Hypothalamus (tissue), 51 donors: ENCODE measurements around the gene CWC27.
"Not testable (repeated sequence)": the region's sequence is repeated elsewhere in the genome, so short reads cannot be mapped to it uniquely, and the experiment has no call there.

Source experiments
- DNase-seq, 51 donors: peaks; one replicate each; lab custom pipeline; 2025; lab: John Stamatoyannopoulos, UW

The CWC27 gene

DNA sequence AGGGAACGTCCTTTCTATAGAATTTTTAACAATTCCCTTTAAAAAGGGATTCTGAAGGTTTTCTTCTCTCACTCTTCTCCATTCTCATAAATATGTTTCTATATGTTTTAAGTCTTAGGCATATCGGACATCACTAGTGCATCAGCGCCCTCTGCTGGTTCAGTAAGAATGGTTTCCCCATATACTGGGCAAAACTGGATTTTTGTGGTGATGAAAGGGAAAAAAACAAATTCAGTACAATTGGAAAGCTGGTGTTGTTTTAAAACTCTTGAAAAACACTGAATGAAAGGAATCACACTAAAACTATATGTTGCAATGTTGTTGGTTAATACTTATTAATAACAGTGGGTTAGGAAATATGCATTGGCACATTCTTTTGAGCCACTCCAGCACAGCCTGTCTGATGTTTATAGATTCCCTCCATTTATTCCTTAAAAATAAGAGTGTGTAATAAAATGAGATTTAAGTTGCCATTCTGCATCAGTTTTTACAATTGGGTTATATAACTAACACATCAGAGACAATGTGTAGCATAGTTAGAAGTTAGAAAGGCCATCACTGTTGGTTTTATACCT lies 15.8 kb downstream of the CWC27 start:
- peak in 34 of 51 donors; percentile 0 to 76 (median 37) for DNase-seq

DNA sequence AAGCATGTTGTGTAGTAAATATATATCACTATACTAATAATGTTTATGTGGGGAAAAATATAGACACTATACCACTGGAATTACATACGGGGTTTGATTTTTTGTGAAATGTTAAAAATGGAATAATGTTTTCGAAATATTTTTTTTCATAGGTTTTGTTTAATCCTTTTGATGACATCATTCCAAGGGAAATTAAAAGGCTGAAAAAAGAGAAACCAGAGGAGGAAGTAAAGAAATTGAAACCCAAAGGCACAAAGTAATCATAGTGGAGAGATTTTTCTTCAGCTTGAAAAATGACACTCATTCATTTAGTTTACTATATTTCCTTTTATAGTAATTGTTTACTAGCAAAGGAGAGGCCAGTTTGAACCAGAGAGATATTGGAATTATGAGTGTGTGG lies 17.6 kb downstream of the CWC27 start:
- no peak for DNase-seq

DNA sequence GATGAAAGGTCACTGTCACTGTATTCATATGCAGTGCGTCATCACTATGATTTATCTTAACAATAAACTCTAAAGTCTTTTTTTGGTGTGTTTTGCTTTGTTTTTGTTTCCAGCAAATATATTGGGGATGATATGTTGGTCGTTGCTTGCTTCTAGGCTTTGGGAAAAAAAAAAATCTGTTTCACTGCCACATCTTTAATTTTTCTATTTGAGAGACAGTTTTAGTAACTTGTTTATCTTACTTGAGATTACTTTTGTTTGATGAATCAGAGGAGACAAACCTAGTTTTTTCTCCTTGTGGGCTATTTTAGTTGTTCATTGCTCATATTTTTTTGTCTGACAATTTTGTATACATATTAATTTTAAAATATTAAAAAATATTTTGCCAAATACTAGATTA lies 19.4 kb downstream of the CWC27 start:
- DNase-seq: no peak

- no peak for DNase-seq
These were observed 20.7 kb downstream of the CWC27 start for GRCh38 chr5:64789457-64789856.

DNA sequence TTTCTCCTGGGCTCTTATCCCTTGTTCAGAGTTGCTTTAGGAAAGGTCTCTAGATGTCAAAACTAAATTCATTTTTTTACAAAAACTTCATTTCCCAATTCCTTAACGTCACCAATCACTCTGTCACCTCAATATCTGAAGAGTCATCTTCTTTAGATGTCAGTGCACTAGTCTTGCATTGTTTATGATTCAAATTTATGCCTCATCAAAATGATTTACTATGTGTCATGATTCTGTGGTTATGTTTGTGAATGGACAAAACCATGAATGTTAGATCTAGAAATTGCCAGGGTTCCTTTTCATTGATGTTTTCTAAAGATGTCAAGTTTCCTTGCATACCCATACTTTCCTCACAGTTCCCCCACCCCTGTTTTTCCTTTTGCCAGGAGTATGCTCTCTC lies 21.5 kb downstream of the CWC27 start:
- DNase-seq: no peak

- no peak for DNase-seq
These were observed 23.7 kb downstream of the CWC27 start for GRCh38 chr5:64792469-64792868.

- no peak for DNase-seq
These were observed 25.5 kb downstream of the CWC27 start for GRCh38 chr5:64794053-64794770.

DNA sequence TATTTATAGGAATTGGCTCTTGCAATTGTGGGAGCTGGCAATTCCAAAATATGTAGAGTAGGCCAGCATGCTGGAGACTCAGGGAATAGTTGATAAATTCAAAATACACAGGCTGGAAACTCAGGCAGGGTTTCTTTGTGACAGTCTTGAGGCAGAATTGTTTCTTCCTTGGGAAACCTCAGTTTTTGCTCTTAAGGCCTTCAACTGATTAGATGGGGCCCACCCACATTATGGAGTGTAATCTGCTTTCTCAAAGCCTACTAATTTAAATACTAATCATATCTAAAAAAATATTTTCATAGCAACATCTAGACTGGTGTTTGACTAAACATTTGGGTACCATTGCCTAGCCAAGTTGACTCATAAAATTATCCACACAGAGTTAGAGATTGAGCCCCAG lies 27.6 kb downstream of the CWC27 start:
- no peak for DNase-seq

GRCh38 chr5:64800926-64801325 lies 32.2 kb downstream of the CWC27 start:
- DNase-seq: no peak

DNA sequence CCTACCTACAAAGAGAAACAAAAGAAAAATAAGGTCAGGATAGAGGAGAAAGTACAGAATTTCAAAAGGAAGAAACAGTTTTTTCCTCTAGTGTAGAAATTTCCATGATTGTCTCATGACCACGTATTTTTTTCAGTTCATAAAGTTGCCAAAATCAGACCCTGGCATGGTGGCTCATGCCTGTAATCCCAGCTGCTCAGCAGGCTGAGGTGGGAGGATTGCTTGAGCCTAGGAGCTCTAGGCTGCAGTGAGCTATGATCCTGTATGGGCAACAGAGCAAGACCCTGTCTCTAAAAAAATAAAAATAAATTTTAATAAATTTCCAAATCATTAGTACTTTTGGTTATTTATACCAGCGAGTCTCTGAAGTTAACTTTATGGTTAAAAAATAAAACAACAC lies 37.8 kb downstream of the CWC27 start:
- DNase-seq: no peak

GRCh38 chr5:64807520-64807919 lies 38.8 kb downstream of the CWC27 start:
- DNase-seq: no peak

- DNase-seq: peak in 3 of 51 donors; percentile 4 to 18 (median 5)
These were observed 42.4 kb downstream of the CWC27 start for GRCh38 chr5:64811050-64811640.

DNA sequence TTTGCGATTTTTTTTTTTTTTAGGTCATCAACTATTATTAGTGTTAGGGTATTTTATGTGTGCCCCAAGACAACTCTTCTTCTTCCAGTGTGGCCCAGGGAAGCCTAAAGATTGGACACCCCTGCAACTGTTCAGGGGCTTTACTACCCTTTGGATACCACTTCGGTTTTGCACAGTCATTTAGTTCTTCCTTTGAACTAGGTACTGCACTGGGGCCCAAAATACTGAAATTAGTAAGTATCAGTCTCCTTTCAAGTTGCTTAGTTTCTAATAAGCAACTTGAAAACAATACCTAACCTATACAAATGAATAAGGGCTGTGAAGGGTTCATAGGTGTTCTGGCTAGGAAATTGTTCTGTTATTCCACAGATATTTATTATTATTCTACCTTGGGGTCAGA lies 45.3 kb downstream of the CWC27 start:
- no peak for DNase-seq

DNA sequence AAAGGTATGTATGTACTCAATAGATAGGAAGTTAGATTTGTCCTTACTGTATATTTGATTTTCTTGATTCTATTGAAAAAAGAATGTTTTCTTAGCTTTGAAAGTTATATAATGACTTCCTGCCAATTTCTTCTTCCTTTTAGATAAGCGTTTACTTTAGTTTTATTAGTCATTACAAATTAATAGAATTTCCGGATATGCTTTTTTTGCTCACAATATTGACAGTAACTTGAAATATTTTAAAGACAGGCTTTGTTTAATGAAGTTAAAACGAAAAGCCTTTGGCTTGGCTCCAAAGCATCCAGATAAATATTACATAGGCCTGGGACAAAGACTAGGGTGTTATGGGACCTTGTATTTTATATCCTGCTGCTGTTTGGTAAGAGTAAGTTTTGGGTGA lies 49.5 kb downstream of the CWC27 start:
- DNase-seq: no peak

GRCh38 chr5:64819345-64819744 lies 50.6 kb downstream of the CWC27 start:
- DNase-seq: not testable (repeated sequence)

GRCh38 chr5:64822320-64822719 lies 53.6 kb downstream of the CWC27 start:
- no peak for DNase-seq

DNA sequence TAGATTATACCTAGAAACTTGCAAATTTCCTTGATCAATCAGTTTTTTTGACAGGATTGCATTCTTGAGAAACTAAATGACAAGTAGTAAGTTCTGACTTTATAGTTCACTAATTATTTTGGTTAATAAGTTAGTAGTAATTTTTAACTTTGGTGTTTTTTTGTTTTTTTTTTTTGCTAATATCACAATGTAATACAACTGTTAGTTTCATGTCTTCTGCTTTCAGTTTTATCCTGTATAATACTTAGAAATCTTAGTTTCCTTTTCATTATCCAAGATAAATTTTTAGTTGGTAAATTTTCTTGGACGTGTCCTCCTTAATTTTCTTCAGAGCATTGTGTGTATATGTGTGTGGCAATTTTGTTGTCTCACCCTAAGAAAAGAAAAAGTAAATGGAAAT lies 57.8 kb downstream of the CWC27 start:
- DNase-seq: no peak

- DNase-seq: no peak
These were observed 59.0 kb downstream of the CWC27 start for GRCh38 chr5:64827703-64828102.

DNA sequence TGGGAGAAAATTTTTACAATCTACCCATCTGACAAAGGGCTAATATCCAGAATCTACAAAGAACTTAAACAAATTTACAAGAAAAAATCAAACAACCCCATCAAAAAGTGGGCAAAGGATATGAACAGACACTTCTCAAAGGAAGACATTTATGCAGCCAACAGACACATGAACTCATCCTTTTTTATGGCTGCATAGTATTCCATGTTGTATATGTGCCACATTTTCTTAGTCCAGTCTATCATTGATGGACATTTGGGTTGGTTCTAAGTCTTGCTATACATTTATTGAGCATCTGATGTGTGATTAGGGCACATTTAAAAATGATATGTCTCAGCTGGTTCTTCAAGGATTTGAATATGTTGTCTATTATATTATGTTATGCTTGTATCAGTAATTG lies 61.9 kb downstream of the CWC27 start:
- not testable (repeated sequence) for DNase-seq

DNA sequence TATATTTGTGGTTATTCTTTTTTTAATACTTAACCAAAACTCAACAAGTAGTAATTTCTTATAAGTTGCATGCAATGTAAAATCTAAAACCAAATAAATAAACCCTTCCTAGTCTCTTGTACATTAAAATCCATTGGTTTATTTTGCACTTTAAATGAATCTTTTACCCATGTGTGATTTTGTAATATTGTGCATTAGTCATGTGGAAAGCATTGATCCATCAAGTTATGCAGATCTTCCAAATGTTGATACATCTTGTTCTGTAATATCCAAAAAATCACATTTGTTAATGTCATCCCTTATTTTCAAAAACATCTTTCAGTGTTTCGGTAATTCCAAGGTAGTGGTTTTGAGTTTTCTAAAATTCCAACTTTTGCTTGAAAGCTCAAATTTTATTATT lies 63.3 kb downstream of the CWC27 start:
- DNase-seq: no peak

- DNase-seq: no peak
These were observed 65.3 kb downstream of the CWC27 start for GRCh38 chr5:64834037-64834436.

- DNase-seq: no peak
These were observed 65.9 kb downstream of the CWC27 start for GRCh38 chr5:64834611-64835010.
